K562 (cell line): ENCODE results near the gene SLIT1. TPM values are rescaled to one million over a fixed set of nuclear protein-coding genes. Genes with fewer than 3 reads are reported as not detected.

Source experiments
- BCOR ChIP-seq: fragments of 450-650 bp; IDR thresholded peaks from 2 replicates; pipeline ENCODE4 v1.6.1; 2016
- BRF1 ChIP-seq: IDR thresholded peaks from 3 replicates; pipeline ENCODE4 v1.6.1; 2011; ENCODE audit warnings: borderline replicate concordance, mild to moderate bottlenecking; ENCODE audit not compliant: insufficient read length; ENCODE audit errors: extremely low read depth
- BRF2 ChIP-seq: IDR thresholded peaks from 3 replicates; pipeline ENCODE4 v1.6.1; 2011; ENCODE audit warnings: borderline replicate concordance, mild to moderate bottlenecking; ENCODE audit not compliant: insufficient read length, insufficient read depth
- DPF2 ChIP-seq: fragments of 450-650 bp; IDR thresholded peaks from 2 replicates; pipeline ENCODE4 v1.6.1; 2016
- ELK3 ChIP-seq: fragments of 450-650 bp; formaldehyde crosslinking; IDR thresholded peaks from 2 replicates; pipeline ENCODE4 v1.4.0; 2020; ENCODE audit warnings: mild to moderate bottlenecking
- ESRRA ChIP-seq: fragments of 450-650 bp; IDR thresholded peaks from 2 replicates; pipeline ENCODE4 v1.6.1; 2014; ENCODE audit warnings: low read depth, mild to moderate bottlenecking, moderate library complexity, borderline replicate concordance
- FOXP4 ChIP-seq: sonication (generic); formaldehyde crosslinking; IDR thresholded peaks from 2 replicates; pipeline ENCODE4 v1.8.0; 2022; ENCODE audit warnings: mild to moderate bottlenecking, missing genetic modification reagents, borderline replicate concordance
- POLR2H ChIP-seq: IDR thresholded peaks from 2 replicates; pipeline ENCODE4 v1.6.1; 2016; ENCODE audit warnings: missing genetic modification characterization, low read depth, mild to moderate bottlenecking, control low read depth, missing compliant biosample characterization, moderate library complexity
- POLR3G ChIP-seq: IDR thresholded peaks from 2 replicates; pipeline ENCODE4 v1.6.1; 2011; ENCODE audit not compliant: insufficient read length, insufficient replicate concordance; ENCODE audit errors: extremely low read depth
- PRMT5 ChIP-seq: sonication (generic); formaldehyde crosslinking; IDR thresholded peaks from 2 replicates; pipeline ENCODE4 v1.5.0; 2020; ENCODE audit warnings: missing genetic modification reagents
- RFX1 ChIP-seq: fragments of 450-650 bp; IDR thresholded peaks from 2 replicates; pipeline ENCODE4 v1.6.1; 2016; ENCODE audit warnings: mild to moderate bottlenecking, moderate library complexity
- SMAD3 ChIP-seq: fragments of 450-650 bp; formaldehyde crosslinking; conservative IDR thresholded peaks from 2 replicates; pipeline ENCODE4 v1.4.0; 2020; ENCODE audit warnings: mild to moderate bottlenecking
- TFE3 ChIP-seq: fragments of 450-650 bp; formaldehyde crosslinking; IDR thresholded peaks from 2 replicates; pipeline ENCODE4 v1.4.0; 2020; ENCODE audit warnings: mild to moderate bottlenecking, mixed read lengths
- ZC3H8 ChIP-seq: fragments of 450-650 bp; IDR thresholded peaks from 2 replicates; pipeline ENCODE4 v1.6.1; 2017
- ZMIZ1 ChIP-seq, 2 experiments: fragments of 150-350 bp in 1 of 2; IDR thresholded peaks; 2 replicates each; pipeline ENCODE4 v1.6.1; 2012 to 2016; ENCODE audit warnings: low read depth in 2 of 2, low read length in 2 of 2, mild to moderate bottlenecking in 1 of 2, moderate library complexity in 1 of 2
- ZNF146 ChIP-seq: IDR thresholded peaks from one replicate; pipeline ENCODE4 v1.6.1; 2018; ENCODE audit warnings: missing compliant biosample characterization; ENCODE audit not compliant: unreplicated experiment
- ZNF232 ChIP-seq: sonication (generic); formaldehyde crosslinking; IDR thresholded peaks from 2 replicates; pipeline ENCODE4 v1.8.0; 2022; ENCODE audit warnings: mild to moderate bottlenecking, missing genetic modification reagents
- ZNF24 ChIP-seq: fragments of 450-650 bp; IDR thresholded peaks from 2 replicates; pipeline ENCODE4 v1.6.1; 2016
- ZNF586 ChIP-seq: fragments of 450-650 bp; formaldehyde crosslinking; conservative IDR thresholded peaks from 2 replicates; pipeline ENCODE4 v1.4.0; 2020; ENCODE audit warnings: mild to moderate bottlenecking, moderate library complexity
- ZNF785 ChIP-seq: fragments of 250-450 bp; sonication (Bioruptor Pico); IDR thresholded peaks from 2 replicates; pipeline ENCODE4 v1.4.0; 2020; ENCODE audit warnings: mild to moderate bottlenecking
- polyA plus RNA-seq, 8 experiments: library from polyadenylated mRNA; depleted of rRNA in 4 of 8; stranded (reverse) in 5 of 8; unstranded in 3 of 8; fragments of >200 nt; fragmentation: Nextera tagmentation in 2 of 8; fragmentation: Illumina TruSeq in 1 of 8; extraction: Ambion mirVana in 2 of 8; extraction: Trizol in 1 of 8; gene quantifications; 2 replicates each; pipeline versions ENCODE4 v1.2.1 to v1.2.3, GENCODE V29; 2011 to 2014; ENCODE audit warnings: inconsistent platforms in 1 of 8, missing spikeins in 1 of 8
- total RNA-seq, 7 experiments: library from RNA; depleted of rRNA in 6 of 7; stranded (reverse); fragments of >200 nt in 6 of 7; fragmentation: Illumina TruSeq in 2 of 7; extraction: Trizol in 2 of 7; gene quantifications; 2 replicates each; pipeline versions ENCODE4 v1.2.1 to v1.2.3, GENCODE V29; 2011 to 2021; ENCODE audit warnings: low replicate concordance in 1 of 7

Gene SLIT1
- total and polyA plus RNA-seq, 9 of the 15 experiments (the other 6 are each of a cell fraction or from before 2014, with no cell fraction given) = 0.01 to 0.11 (median 0.04) TPM; not detected in 3

GRCh38 chr10:97081621-97082235 is 104.0 kb downstream of the SLIT1 start (continued):
- peak; percentile 53; the same call in 1 of the 2 replicates for TF ChIP-seq FOXP4 (CRISPR knock-in tag)
- no peak for TF ChIP-seq ZNF785 (CRISPR knock-in tag)
- TF ChIP-seq TFE3 (CRISPR knock-in tag) = no peak
- no peak for TF ChIP-seq DPF2
- TF ChIP-seq PRMT5 (CRISPR knock-in tag) = peak; percentile 95
- no peak for TF ChIP-seq ZNF146 (CRISPR knock-in tag)
- TF ChIP-seq ZMIZ1 (IDR thresholded peaks at IDR 0.05; ENCODE audit: low read depth in 2 of 2, low read length in 2 of 2) = no peak
- TF ChIP-seq ZNF586 (CRISPR knock-in tag) = no peak
- TF ChIP-seq POLR2H (tag) = no peak
- 0 out of 2 replicates have a peak, but pooled peaks have one; percentile 40 for TF ChIP-seq ZNF232 (CRISPR knock-in tag)
- no peak for TF ChIP-seq ESRRA
- TF ChIP-seq ZNF24 = peak; percentile 24; the same call in 1 of the 2 replicates
- TF ChIP-seq SMAD3 (CRISPR knock-in tag) = no peak
- no peak for TF ChIP-seq ELK3
- no peak for TF ChIP-seq BRF1
- TF ChIP-seq BRF2 = no peak
- no peak for TF ChIP-seq POLR3G
- no peak for TF ChIP-seq BCOR
- TF ChIP-seq RFX1 = no peak
- TF ChIP-seq ZC3H8 = no peak
